ENCODE results near the gene MYL11. TPM values are rescaled to one million over a fixed set of nuclear protein-coding genes. Genes with fewer than 3 reads are reported as not detected.

Gene MYL11
- total RNA-seq, 1 donor: not detected

GRCh38 chr16:30414159-30414558 lies 39.6 kb downstream of the MYL11 start:
- DNase-seq (ENCODE audit: insufficient read length, low spot score, missing footprints): no peak
- H2AFZ ChIP-seq (ENCODE audit: low read length): no peak overlapping the region
- H3K9me3 ChIP-seq (ENCODE audit: low read depth, low read length): no peaks in the 10 kb centered on the region
- no peak for TF ChIP-seq CTCF (IDR thresholded peaks at IDR 0.05; ENCODE audit: extremely low read depth, low read depth, low read length)
- H3K27me3 ChIP-seq (ENCODE audit: insufficient read depth, low read length): no peaks in the 10 kb centered on the region
- peaks cover 7% of the 10 kb centered on the region for H3K4me1 ChIP-seq (ENCODE audit: insufficient read depth, low read length)
- H3K27ac ChIP-seq (ENCODE audit: low read depth, low read length): no peak overlapping the region
- peaks cover 14% of the 10 kb centered on the region for H4K20me1 ChIP-seq (ENCODE audit: insufficient read depth, low read length)
- peaks cover 28% of the 10 kb centered on the region for H3K79me2 ChIP-seq (ENCODE audit: insufficient read depth, low read length)
- H3K4me2 ChIP-seq (ENCODE audit: insufficient read depth, low read length): no peak overlapping the region
- H3K36me3 ChIP-seq (ENCODE audit: insufficient read depth, low read length): peaks cover 28% of the 10 kb centered on the region
- no peak overlapping the region for H3K4me3 ChIP-seq (ENCODE audit: insufficient read depth, low read length)

- Histone ChIP-seq H3K27ac (ENCODE audit: low read depth, low read length) (no peak overlapping the region), H3K79me2 (ENCODE audit: insufficient read depth, low read length) (peaks cover 18% of the 10 kb centered on the region), H4K20me1 (ENCODE audit: insufficient read depth, low read length) (peaks cover 14% of the 10 kb centered on the region), H3K9me3 (ENCODE audit: low read depth, low read length) (no peaks in the 10 kb centered on the region), H2AFZ (ENCODE audit: low read length) (no peak overlapping the region), H3K4me3 (ENCODE audit: insufficient read depth, low read length) (no peak overlapping the region), H3K27me3 (ENCODE audit: insufficient read depth, low read length) (no peaks in the 10 kb centered on the region), H3K4me1 (ENCODE audit: insufficient read depth, low read length) (no peaks in the 10 kb centered on the region), H3K36me3 (ENCODE audit: insufficient read depth, low read length) (peaks cover 27% of the 10 kb centered on the region), H3K4me2 (ENCODE audit: insufficient read depth, low read length) (no peak overlapping the region)
- no peak for TF ChIP-seq CTCF (IDR thresholded peaks at IDR 0.05; ENCODE audit: extremely low read depth, low read depth, low read length)
- peak; percentile 51 for DNase-seq (ENCODE audit: insufficient read length, low spot score, missing footprints)
Measured at GRCh38 chr16:30416047-30416603, 41.5 kb downstream of the MYL11 start.

GRCh38 chr16:30416624-30417528 lies 42.3 kb downstream of the MYL11 start:
- peaks cover 14% of the 10 kb centered on the region for H4K20me1 ChIP-seq (ENCODE audit: insufficient read depth, low read length)
- no peak for TF ChIP-seq CTCF (IDR thresholded peaks at IDR 0.05; ENCODE audit: extremely low read depth, low read depth, low read length)
- H3K4me1 ChIP-seq (ENCODE audit: insufficient read depth, low read length): no peaks in the 10 kb centered on the region
- no peak overlapping the region for H3K27ac ChIP-seq (ENCODE audit: low read depth, low read length)
- H2AFZ ChIP-seq (ENCODE audit: low read length): no peak overlapping the region
- H3K9me3 ChIP-seq (ENCODE audit: low read depth, low read length): no peaks in the 10 kb centered on the region
- H3K4me3 ChIP-seq (ENCODE audit: insufficient read depth, low read length): peak overlapping the region; percentile 78
- H3K4me2 ChIP-seq (ENCODE audit: insufficient read depth, low read length): peak overlapping the region; percentile 81
- peaks cover 21% of the 10 kb centered on the region for H3K36me3 ChIP-seq (ENCODE audit: insufficient read depth, low read length)
- peak; percentile 50 for DNase-seq (ENCODE audit: insufficient read length, low spot score, missing footprints)
- peaks cover 11% of the 10 kb centered on the region for H3K79me2 ChIP-seq (ENCODE audit: insufficient read depth, low read length)
- no peaks in the 10 kb centered on the region for H3K27me3 ChIP-seq (ENCODE audit: insufficient read depth, low read length)
